PC-9 (cell line): ENCODE data around the gene LAMB4. TPM values are rescaled to one million over a fixed set of nuclear protein-coding genes. Genes with fewer than 3 reads are reported as not detected.
A peak's percentile ranks its signal among the peaks of the same experiment; 100 is the strongest.

ENCODE experiments used
- BruUV-seq: library from RNA; stranded (reverse); fragments of 400-500 nt; replicated peaks from 2 replicates; lab custom pipeline; 2021; lab: Mats Ljungman, UMichigan
- CTCF ChIA-PET: fragments of 300-600 bp; sonication (Branson Sonifier 250); formaldehyde crosslinking; loops from one replicate; lab custom pipeline; 2022; ENCODE audit warnings: antibody characterized with exemption; lab: Charles Lee
- POLR2A ChIA-PET: fragments of 300-600 bp; sonication (Branson Sonifier 250); formaldehyde crosslinking; loops from one replicate; lab custom pipeline; 2022; ENCODE audit warnings: antibody characterized with exemption; ENCODE audit not compliant: unreplicated experiment; lab: Charles Lee
- DNase-seq, 2 experiments: peaks; one replicate each; pipeline versions ENCODE4 v3.0.0 to v3.0.0-alpha.2; 2015 to 2022; ENCODE audit warnings: mixed read lengths in 1 of 2
- H2AFZ ChIP-seq: fragments of 200-600 bp; sonication (generic); 2 replicates; pipeline ENCODE4 v1.8.1; 2017; ENCODE audit warnings: antibody characterized with exemption
- H3F3A ChIP-seq: fragments of 200-600 bp; sonication (generic); 2 replicates; pipeline ENCODE4 v1.8.1; 2017; ENCODE audit warnings: antibody characterized with exemption, mild to moderate bottlenecking, low read depth; ENCODE audit not compliant: insufficient read depth
- H3K27ac ChIP-seq: fragments of 200-600 bp; sonication (generic); 2 replicates; pipeline ENCODE4 v1.6.1; 2016; ENCODE audit warnings: mixed run types
- H3K27me3 ChIP-seq: fragments of 200-600 bp; sonication (generic); 2 replicates; pipeline ENCODE4 v1.6.1; 2016; ENCODE audit warnings: low read depth, mixed run types; ENCODE audit not compliant: insufficient read depth
- H3K36me3 ChIP-seq: fragments of 200-600 bp; sonication (generic); 2 replicates; pipeline ENCODE4 v1.6.1; 2016; ENCODE audit warnings: low read depth, mixed run types
- H3K4me1 ChIP-seq: fragments of 200-600 bp; sonication (generic); replicated peaks from 2 replicates; pipeline ENCODE4 v1.6.1; 2016; ENCODE audit warnings: mixed run types; ENCODE audit not compliant: insufficient read depth
- H3K4me2 ChIP-seq: fragments of 200-600 bp; sonication (generic); 2 replicates; pipeline ENCODE4 v1.6.1; 2017; ENCODE audit warnings: mixed run types
- H3K4me3 ChIP-seq: fragments of 200-600 bp; sonication (generic); 2 replicates; pipeline ENCODE4 v1.6.1; 2016; ENCODE audit warnings: mixed run types
- H3K79me2 ChIP-seq: fragments of 200-600 bp; sonication (generic); 2 replicates; pipeline ENCODE4 v1.6.1; 2017; ENCODE audit warnings: low read depth, mixed run types
- H3K9me2 ChIP-seq: fragments of 200-600 bp; sonication (generic); 2 replicates; pipeline ENCODE4 v1.8.1; 2017; ENCODE audit warnings: mild to moderate bottlenecking; ENCODE audit not compliant: insufficient read depth
- H3K9me3 ChIP-seq: fragments of 200-600 bp; sonication (generic); 2 replicates; pipeline ENCODE4 v1.8.1; 2016; ENCODE audit warnings: low read depth; ENCODE audit not compliant: insufficient read depth
- H4K20me1 ChIP-seq: fragments of 200-600 bp; sonication (generic); 2 replicates; pipeline ENCODE4 v1.8.1; 2017; ENCODE audit not compliant: insufficient read depth
- EZH2 ChIP-seq: fragments of 200-600 bp; sonication (generic); IDR thresholded peaks from 2 replicates; pipeline ENCODE4 v1.8.0; 2017; ENCODE audit warnings: antibody characterized with exemption, low read depth
- intact Hi-C: fragments of 100-400 bp; cut with micrococcal nuclease; formaldehyde crosslinking; loops from one replicate; pipeline ENCODE4 v1.10.0; 2022; ENCODE audit not compliant: unreplicated experiment
- total RNA-seq: library from RNA; stranded (reverse); gene quantifications from 2 replicates; pipeline ENCODE4 v1.2.3, GENCODE V29; 2021
- TF ChIP-seq, protein P1 (sequence below): fragments of 200-600 bp; sonication (generic); conservative IDR thresholded peaks from 2 replicates; pipeline ENCODE4 v1.6.1; 2017; ENCODE audit warnings: mixed run types, antibody characterized with exemption, mild to moderate bottlenecking, moderate library complexity

The LAMB4 gene
- total RNA-seq, 1 experiment from 2014 or later = 0.83 TPM

DNA sequence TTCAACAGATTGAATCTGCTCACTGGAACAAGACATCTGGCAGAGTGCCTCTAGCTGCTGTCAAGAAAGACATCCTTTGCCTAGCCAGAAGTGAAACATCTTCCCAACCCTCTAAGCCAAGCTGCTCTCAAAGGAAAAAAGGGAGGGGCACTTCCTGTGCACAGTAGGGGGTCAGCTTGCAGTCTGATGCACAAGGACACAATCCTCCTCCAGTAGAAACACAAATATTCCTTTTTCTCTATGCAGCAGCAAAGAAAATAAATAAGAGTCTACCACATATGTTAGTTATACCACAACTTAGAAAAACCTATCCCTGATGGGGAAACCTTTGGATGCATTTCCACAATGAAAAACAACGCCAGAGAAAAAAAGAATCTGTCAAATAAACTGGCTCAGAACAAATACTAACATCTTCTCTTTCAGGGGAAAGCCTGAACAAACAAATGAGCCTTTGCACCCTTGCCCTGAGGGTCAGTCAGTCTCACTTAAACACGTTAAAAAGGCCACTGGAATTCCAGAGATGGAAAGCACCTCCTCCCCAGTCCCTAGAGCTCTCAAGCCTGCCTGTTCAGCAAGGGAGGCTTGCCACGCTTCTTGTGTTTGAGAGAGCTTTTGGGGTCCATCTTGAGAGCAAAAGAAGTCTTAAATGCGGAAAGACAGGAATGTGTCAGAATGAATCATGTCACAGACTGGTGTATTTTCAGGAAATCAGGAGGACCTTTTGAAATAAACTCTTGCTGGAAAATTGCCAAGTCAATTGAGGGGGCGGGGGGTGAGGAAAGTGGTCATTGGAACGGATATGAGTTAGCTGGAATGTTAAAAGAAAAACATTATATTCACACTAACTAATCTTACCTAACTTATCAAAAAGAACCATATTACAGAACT is 134.7 kb downstream of the LAMB4 start:
- Histone ChIP-seq H3F3A (peaks cover 63% of the 10 kb centered on the region), H3K27me3 (no peaks in the 10 kb centered on the region), H3K4me3 (peak overlapping the region; percentile 12; the same call in 1 of the 2 replicates), H4K20me1 (no peaks in the 10 kb centered on the region), H3K79me2 (peaks cover 13% of the 10 kb centered on the region; the same call in 1 of the 2 replicates), H3K9me3 (no peaks in the 10 kb centered on the region), H3K4me2 (peak overlapping the region; percentile 86), H3K36me3 (peaks cover 29% of the 10 kb centered on the region), H2AFZ (no peak overlapping the region), H3K27ac (peak overlapping the region; percentile 75), H3K9me2 (no peaks in the 10 kb centered on the region), H3K4me1 (peaks cover 69% of the 10 kb centered on the region)
- TF ChIP-seq EZH2 = no peak
- TF ChIP-seq, protein P1, sequence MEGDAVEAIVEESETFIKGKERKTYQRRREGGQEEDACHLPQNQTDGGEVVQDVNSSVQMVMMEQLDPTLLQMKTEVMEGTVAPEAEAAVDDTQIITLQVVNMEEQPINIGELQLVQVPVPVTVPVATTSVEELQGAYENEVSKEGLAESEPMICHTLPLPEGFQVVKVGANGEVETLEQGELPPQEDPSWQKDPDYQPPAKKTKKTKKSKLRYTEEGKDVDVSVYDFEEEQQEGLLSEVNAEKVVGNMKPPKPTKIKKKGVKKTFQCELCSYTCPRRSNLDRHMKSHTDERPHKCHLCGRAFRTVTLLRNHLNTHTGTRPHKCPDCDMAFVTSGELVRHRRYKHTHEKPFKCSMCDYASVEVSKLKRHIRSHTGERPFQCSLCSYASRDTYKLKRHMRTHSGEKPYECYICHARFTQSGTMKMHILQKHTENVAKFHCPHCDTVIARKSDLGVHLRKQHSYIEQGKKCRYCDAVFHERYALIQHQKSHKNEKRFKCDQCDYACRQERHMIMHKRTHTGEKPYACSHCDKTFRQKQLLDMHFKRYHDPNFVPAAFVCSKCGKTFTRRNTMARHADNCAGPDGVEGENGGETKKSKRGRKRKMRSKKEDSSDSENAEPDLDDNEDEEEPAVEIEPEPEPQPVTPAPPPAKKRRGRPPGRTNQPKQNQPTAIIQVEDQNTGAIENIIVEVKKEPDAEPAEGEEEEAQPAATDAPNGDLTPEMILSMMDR = no peak
- ChIA-PET CTCF (interaction anchor here (0.5 to 1.0 kb wide), 3 partner anchors 41 to 502 kb away, joined by 3 to 5 read pairs (median 4); no protein-coding TSS in a partner anchor), POLR2A (interaction anchor here (0.6 to 0.7 kb wide), 2 partner anchors 126 to 553 kb away, joined by 3 to 51 read pairs; no protein-coding TSS in a partner anchor)
- peak; percentile 67 to 88 for DNase-seq
- BruUV-seq = TSS peak; percentile 2
- intact Hi-C loops = loop anchor here (1.0 to 5.0 kb wide), 4 partner anchors 43 to 531 kb away; partner anchors contain the start of gene PNPLA8

DNA sequence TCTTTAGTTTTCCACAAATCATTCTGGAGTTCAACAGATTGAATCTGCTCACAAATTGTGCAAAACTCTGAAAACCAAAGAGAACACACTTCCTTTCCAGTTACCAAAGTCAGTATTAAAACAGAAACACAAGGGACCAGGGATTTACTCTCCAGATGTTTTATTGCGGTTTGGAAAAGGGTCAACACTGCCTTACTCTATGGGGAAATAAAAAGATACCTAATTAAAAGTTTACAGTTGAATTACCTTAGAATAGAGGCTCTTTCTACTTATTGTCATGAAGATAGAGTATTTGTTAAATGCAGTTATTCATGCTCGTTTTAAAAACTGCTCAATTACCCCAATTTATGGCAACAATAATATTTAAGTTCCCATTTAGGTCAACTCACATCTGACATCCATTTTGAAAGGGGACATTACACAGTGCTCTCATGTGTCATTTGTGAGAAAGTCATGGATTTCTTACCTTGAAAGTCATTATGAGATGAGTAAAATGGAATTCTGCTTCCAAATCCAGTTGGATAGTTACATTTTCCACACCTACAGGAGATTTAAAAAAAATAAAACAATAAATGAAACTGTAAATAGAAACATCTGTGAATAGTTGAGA is 135.6 kb downstream of the LAMB4 start:
- H3K27me3 ChIP-seq = no peaks in the 10 kb centered on the region
- no peak for DNase-seq

More for the DNA sequence above, 135.6 kb downstream of the LAMB4 start:
- Histone ChIP-seq H3K9me3 (no peaks in the 10 kb centered on the region), H3K4me3 (peak overlapping the region; percentile 12; the same call in 1 of the 2 replicates), H3K36me3 (peaks cover 29% of the 10 kb centered on the region), H3K9me2 (no peaks in the 10 kb centered on the region), H4K20me1 (no peaks in the 10 kb centered on the region), H3K4me1 (peaks cover 60% of the 10 kb centered on the region), H3F3A (peaks cover 54% of the 10 kb centered on the region), H3K27ac (peak overlapping the region; percentile 75), H3K4me2 (peak overlapping the region; percentile 86), H2AFZ (no peak overlapping the region), H3K79me2 (0 out of 2 replicates have a peak, but pooled peaks cover 12% of the 10 kb centered on the region)
- no TSS peak for BruUV-seq
- intact Hi-C loops = loop anchor here (1.0 to 5.0 kb wide), 3 partner anchors 42 to 532 kb away; partner anchors contain the start of gene PNPLA8
- POLR2A ChIA-PET = no interaction called here
- TF ChIP-seq, protein P1 = no peak
- no peak for TF ChIP-seq EZH2
- CTCF ChIA-PET = interaction anchor here (0.5 kb wide), 1 partner anchor 503 kb away, joined by 4 read pairs; no protein-coding TSS in a partner anchor
